Tibial artery (tissue), 4 donors: ENCODE data around the gene SLCO2A1.
A peak's percentile ranks its signal among the peaks of the same experiment; 100 is the strongest.
"Not testable (repeated sequence)": the region's sequence is repeated elsewhere in the genome, so short reads cannot be mapped to it uniquely, and the experiment has no call there.

Experiments used
- DNase-seq, 2 donors: peaks; one replicate each; pipeline ENCODE4 v3.0.0-alpha.2; 2019
- H3K27ac ChIP-seq, 2 donors: fragments of 200-600 bp; sonication (generic) in 1 of 2; 1 replicate in 1 of 2; 2 replicates in 1 of 2; pipeline ENCODE4 v1.5.1; 2018 to 2019; ENCODE audit warnings: mild to moderate bottlenecking in 1 of 2
- H3K27me3 ChIP-seq, 2 donors: fragments of 200-600 bp; sonication (generic) in 1 of 2; one replicate each; pipeline versions ENCODE4 v1.5.1 to v1.6.0; 2016 to 2019
- H3K36me3 ChIP-seq, 3 donors: fragments of 200-600 bp; sonication (generic) in 2 of 3; one replicate each; pipeline ENCODE4 v1.5.1; 2016 to 2019; ENCODE audit warnings: mild to moderate bottlenecking in 2 of 3
- H3K4me1 ChIP-seq, 4 donors: fragments of 200-600 bp; sonication (generic) in 2 of 4; 1 replicate in 3 of 4; 2 replicates in 1 of 4; pipeline ENCODE4 v1.5.1; 2016 to 2019
- H3K4me3 ChIP-seq, 2 donors: fragments of 200-600 bp; sonication (generic) in 1 of 2; 1 replicate in 1 of 2; 2 replicates in 1 of 2; pipeline ENCODE4 v1.5.1; 2018 to 2019; ENCODE audit warnings: mild to moderate bottlenecking in 2 of 2
- H3K9me3 ChIP-seq, 3 donors: fragments of 200-600 bp; sonication (generic) in 1 of 3; one replicate each; pipeline ENCODE4 v1.5.1; 2016 to 2019
- CTCF ChIP-seq, 2 experiments: fragments of 200-600 bp in 1 of 2; fragments of 450-650 bp in 1 of 2; IDR thresholded peaks; one replicate each; pipeline ENCODE4 v1.5.1; 2017 to 2019; ENCODE audit warnings: antibody characterized with exemption in 2 of 2, mild to moderate bottlenecking in 1 of 2, moderate library complexity in 1 of 2
- intact Hi-C: fragments of 100-400 bp; cut with DNase I; formaldehyde crosslinking; loops from one replicate; pipeline ENCODE4 v1.15.0; 2023; ENCODE audit warnings: low total_unique reads

SLCO2A1 gene

DNA sequence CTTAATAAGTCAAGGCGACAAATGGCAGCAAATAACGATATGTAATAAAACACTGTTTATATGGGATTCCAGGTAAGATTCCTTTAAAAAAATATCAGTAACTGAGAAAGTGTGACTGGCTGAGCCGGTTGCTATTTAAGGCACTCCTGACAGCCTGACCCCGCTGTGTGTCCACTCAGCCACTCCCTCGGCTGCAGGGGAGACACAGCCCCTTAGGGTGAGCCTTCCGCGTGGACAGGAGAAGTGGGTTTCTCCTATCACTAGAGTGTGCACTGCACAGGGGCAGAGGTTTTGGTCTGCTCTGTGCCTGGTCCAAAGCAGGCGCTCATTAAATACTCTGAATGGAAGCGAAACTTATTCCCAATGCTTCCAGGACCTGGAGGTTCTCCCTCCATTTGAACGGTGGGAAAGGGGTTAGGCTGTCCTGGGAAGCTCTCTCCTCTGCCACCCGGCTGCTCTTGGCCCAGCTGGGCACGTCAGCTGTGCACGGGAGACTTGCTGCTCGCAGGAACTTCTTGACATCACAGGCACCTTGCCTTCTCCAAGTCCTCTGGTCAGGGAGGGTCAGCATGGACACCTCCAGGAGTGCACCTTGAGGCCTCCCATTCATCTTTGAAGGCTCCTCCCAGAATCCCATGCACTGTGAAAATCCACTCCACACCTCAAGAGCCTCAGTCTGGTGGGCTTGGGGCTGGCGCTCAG is 43.3 kb upstream of the SLCO2A1 start:
- Histone ChIP-seq H3K4me3 (no peak overlapping the region), H3K4me1 (peaks cover 0 to 11% (median 5%) of the 10 kb centered on the region in 4 donors), H3K27me3 (no peaks in the 10 kb centered on the region), H3K9me3 (no peaks in the 10 kb centered on the region), H3K36me3 (no peaks in the 10 kb centered on the region), H3K27ac (no peak overlapping the region)
- DNase-seq, result no peak
- intact Hi-C loops, result no loop called here
- TF ChIP-seq CTCF (IDR thresholded peaks at IDR 0.05), result no peak

DNA sequence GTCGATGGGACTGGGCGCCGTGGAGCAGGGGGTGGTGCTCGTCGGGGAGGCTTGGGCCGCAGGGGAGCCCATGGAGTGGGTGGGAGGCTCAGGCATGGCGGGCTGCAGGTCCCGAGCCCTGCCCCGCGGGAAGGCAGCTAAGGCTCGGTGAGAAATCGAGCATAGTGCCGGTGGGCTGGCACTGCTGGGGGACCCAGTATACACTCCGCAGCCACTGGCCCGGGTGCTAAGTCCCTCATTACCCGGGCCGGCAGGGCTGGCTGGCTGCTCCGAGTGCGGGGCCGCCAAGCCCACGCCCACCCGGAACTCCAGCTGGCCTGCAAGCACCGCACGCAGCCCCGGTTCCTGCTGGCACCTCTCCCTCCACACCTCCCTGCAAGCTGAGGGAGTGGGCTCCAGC is 40.6 kb upstream of the SLCO2A1 start:
- DNase-seq, H3K4me3 ChIP-seq, H3K27ac ChIP-seq, H3K27me3 ChIP-seq, H3K36me3 ChIP-seq, intact Hi-C loops, H3K9me3 ChIP-seq: not testable (repeated sequence)
- peaks cover 0 to 11% (median 5%) of the 10 kb centered on the region in 4 donors for H3K4me1 ChIP-seq

- no peaks in the 10 kb centered on the region for H3K9me3 ChIP-seq
- no peaks in the 10 kb centered on the region for H3K27me3 ChIP-seq
- intact Hi-C loops, result no loop called here
- no peak for TF ChIP-seq CTCF (IDR thresholded peaks at IDR 0.05)
- no peaks in the 10 kb centered on the region for H3K36me3 ChIP-seq
- H3K4me3 ChIP-seq, result no peak overlapping the region
- H3K4me1 ChIP-seq, result peaks cover 0 to 11% (median 5%) of the 10 kb centered on the region in 4 donors
- no peak overlapping the region for H3K27ac ChIP-seq
- no peak for DNase-seq
Observed at GRCh38 chr3:134068429-134068828, 38.7 kb upstream of the SLCO2A1 start.

DNA sequence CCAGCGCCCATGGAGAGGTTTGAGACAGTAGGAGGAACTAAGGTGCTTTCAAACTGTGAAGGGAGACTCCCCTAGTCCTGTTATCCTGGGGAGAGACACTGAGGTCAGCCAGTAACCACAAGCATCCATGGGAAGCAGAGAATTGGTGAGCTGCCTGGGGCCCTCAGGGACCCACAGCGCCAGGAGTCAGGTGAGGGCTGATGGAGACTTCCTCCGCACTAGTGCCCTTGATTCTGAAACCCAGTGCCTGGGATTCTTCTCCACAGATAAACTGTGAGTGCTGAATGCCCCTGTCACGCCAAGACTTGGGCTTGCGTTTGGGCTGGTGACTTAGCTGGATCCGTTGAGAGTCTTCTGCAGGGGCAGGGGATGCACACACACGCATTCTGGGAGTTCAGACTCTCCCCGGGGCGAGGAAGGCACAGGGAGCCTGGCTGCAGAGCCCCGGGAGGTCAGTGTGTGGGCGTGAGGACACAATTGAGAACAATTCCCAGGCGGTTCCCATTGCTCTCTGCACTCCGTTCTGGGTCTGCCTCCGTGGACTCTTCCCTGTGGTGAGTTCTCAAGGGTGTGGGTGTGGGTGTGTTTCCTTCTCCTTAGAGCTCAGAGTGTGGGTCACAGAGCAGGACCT is 37.9 kb upstream of the SLCO2A1 start:
- H3K27ac ChIP-seq, result no peak overlapping the region
- no peaks in the 10 kb centered on the region for H3K9me3 ChIP-seq
- DNase-seq, result no peak
- no peak overlapping the region for H3K4me3 ChIP-seq
- no peaks in the 10 kb centered on the region for H3K36me3 ChIP-seq
- intact Hi-C loops, result no loop called here
- no peaks in the 10 kb centered on the region for H3K27me3 ChIP-seq
- TF ChIP-seq CTCF (IDR thresholded peaks at IDR 0.05), result no peak
- H3K4me1 ChIP-seq, result peaks cover 0 to 11% (median 5%) of the 10 kb centered on the region in 4 donors

DNA sequence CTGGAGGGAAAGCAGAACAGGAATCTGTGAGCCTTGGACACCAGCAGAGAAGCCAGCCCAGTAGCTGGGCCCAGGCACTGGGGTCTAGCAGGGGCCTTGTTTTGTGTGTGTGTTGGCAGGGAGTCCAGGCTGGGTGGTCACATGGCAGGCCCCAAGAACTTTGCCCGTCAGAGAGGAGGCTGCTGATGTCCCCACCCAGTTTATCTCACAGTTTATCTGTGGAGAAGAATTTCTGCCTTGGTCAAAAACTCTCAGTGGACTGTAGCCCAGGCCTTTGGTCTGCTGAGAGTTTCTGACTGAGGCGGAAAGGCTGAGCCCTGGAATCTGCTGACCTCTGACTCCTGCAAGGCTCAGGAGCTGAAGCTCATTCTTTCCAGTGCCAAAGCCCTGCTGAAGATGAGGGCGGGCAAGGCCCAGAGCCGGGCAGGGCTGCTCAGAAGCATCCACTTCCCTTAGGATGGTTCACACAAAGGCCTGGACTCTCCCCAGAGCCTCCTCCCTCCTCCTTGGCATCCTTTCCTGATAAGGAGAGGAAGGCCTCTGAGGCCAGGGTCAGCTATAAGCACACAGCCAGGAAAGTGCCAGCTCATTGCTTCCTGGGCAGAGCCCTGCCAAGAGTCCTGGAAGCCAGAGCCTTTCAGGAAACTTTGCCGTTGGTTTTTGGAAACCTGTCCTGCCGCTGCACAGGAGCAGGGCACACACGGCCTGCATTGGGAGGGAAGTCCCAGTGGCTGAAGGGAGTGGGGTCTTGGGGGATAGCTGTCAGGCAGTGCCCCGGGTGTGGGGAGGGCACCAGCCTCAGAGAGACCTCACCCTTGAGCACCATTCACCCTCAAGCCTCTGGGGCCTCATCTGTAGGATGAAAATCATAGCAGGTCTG is 37.2 kb upstream of the SLCO2A1 start:
- Histone ChIP-seq H3K27me3 (no peaks in the 10 kb centered on the region), H3K36me3 (no peaks in the 10 kb centered on the region), H3K27ac (no peak overlapping the region), H3K4me3 (no peak overlapping the region), H3K4me1 (peaks cover 0 to 11% (median 5%) of the 10 kb centered on the region in 4 donors), H3K9me3 (no peaks in the 10 kb centered on the region)
- DNase-seq, result peak in 1 of 2 donors; percentile 60
- TF ChIP-seq CTCF (IDR thresholded peaks at IDR 0.05), result no peak
- intact Hi-C loops, result no loop called here

DNA sequence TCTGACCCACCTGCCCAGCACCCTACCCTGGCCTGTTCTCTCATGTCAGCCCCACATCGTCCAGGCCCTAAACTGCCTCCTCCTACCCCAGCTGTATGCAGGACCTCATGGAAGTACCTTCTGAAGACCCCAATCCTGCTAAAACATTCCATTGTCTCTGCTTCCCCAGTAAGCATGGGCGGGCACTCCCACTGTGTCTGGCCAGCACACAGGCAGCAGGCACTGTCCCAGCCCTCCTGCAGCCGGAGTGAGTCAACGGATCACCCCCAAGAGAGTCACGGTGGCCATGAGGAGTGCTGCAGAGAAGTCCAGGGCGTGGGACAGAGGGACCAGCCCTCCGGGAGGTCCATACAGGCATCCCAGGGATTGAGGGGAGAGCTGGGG is 36.4 kb upstream of the SLCO2A1 start:
- intact Hi-C loops, result no loop called here
- Histone ChIP-seq H3K27me3 (no peaks in the 10 kb centered on the region), H3K4me3 (no peak overlapping the region), H3K36me3 (no peaks in the 10 kb centered on the region), H3K4me1 (peaks cover 0 to 4% (median 2%) of the 10 kb centered on the region in 4 donors), H3K27ac (no peak overlapping the region), H3K9me3 (no peaks in the 10 kb centered on the region)
- no peak for TF ChIP-seq CTCF (IDR thresholded peaks at IDR 0.05)
- no peak for DNase-seq
